AML-193 (cell line): ENCODE results near the gene ACTR8.

Source experiments
- DNase-seq, 2 experiments: peaks; one replicate each; lab custom pipeline; 2025; lab: John Stamatoyannopoulos, UW

The ACTR8 gene

GRCh38 chr3:53834429-53835095, 47.4 kb downstream of the ACTR8 start:
- DNase-seq = peak; percentile 14 to 35

GRCh38 chr3:53833700-53834099, 48.3 kb downstream of the ACTR8 start:
- DNase-seq = no peak

- no peak for DNase-seq
Observed at GRCh38 chr3:53833053-53833645, 48.8 kb downstream of the ACTR8 start.

GRCh38 chr3:53830944-53831343, 51.0 kb downstream of the ACTR8 start:
- DNase-seq = no peak

- no peak for DNase-seq
Observed at GRCh38 chr3:53829605-53830004, 52.3 kb downstream of the ACTR8 start.

GRCh38 chr3:53828581-53828980, 53.4 kb downstream of the ACTR8 start:
- no peak for DNase-seq

- DNase-seq = no peak
Observed at GRCh38 chr3:53826048-53826447, 55.9 kb downstream of the ACTR8 start.

- DNase-seq = no peak
Observed at GRCh38 chr3:53824795-53825194, 57.2 kb downstream of the ACTR8 start.

- DNase-seq = no peak
Observed at GRCh38 chr3:53823956-53824657, 57.8 kb downstream of the ACTR8 start.

GRCh38 chr3:53823026-53823955, 58.7 kb downstream of the ACTR8 start:
- no peak for DNase-seq

- no peak for DNase-seq
Observed at GRCh38 chr3:53822331-53822741, 59.6 kb downstream of the ACTR8 start.

GRCh38 chr3:53821631-53822121, 60.3 kb downstream of the ACTR8 start:
- DNase-seq = no peak

GRCh38 chr3:53820756-53821580, 61.0 kb downstream of the ACTR8 start:
- no peak for DNase-seq

GRCh38 chr3:53820084-53820483, 61.9 kb downstream of the ACTR8 start:
- DNase-seq = no peak

- DNase-seq = no peak
Observed at GRCh38 chr3:53819163-53819868, 62.6 kb downstream of the ACTR8 start.

GRCh38 chr3:53818221-53819162, 63.5 kb downstream of the ACTR8 start:
- no peak for DNase-seq

- DNase-seq = no peak
Observed at GRCh38 chr3:53817809-53818208, 64.1 kb downstream of the ACTR8 start.

GRCh38 chr3:53817211-53817610, 64.7 kb downstream of the ACTR8 start:
- DNase-seq = no peak
